AG09319 (cell line): Measurements from ENCODE around the gene LRCH1.

Source experiments
- DNase-seq: peaks from one replicate; pipeline ENCODE4 v3.0.0-alpha.2; 2010; ENCODE audit warnings: low read depth; ENCODE audit errors: extremely low read depth
- TF ChIP-seq, protein P1 (sequence below): IDR thresholded peaks from 2 replicates; pipeline ENCODE4 v1.5.1; 2011; ENCODE audit warnings: low read depth, mild to moderate bottlenecking, inconsistent platforms, low read length, moderate library complexity

LRCH1 gene

GRCh38 chr13:46594374-46595078 lies 41.6 kb downstream of the LRCH1 start:
- DNase-seq: no peak
- TF ChIP-seq, protein P1, sequence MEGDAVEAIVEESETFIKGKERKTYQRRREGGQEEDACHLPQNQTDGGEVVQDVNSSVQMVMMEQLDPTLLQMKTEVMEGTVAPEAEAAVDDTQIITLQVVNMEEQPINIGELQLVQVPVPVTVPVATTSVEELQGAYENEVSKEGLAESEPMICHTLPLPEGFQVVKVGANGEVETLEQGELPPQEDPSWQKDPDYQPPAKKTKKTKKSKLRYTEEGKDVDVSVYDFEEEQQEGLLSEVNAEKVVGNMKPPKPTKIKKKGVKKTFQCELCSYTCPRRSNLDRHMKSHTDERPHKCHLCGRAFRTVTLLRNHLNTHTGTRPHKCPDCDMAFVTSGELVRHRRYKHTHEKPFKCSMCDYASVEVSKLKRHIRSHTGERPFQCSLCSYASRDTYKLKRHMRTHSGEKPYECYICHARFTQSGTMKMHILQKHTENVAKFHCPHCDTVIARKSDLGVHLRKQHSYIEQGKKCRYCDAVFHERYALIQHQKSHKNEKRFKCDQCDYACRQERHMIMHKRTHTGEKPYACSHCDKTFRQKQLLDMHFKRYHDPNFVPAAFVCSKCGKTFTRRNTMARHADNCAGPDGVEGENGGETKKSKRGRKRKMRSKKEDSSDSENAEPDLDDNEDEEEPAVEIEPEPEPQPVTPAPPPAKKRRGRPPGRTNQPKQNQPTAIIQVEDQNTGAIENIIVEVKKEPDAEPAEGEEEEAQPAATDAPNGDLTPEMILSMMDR: no peak

GRCh38 chr13:46595136-46595884 lies 42.3 kb downstream of the LRCH1 start:
- TF ChIP-seq, protein P1: no peak
- no peak for DNase-seq

- TF ChIP-seq, protein P1: no peak
- no peak for DNase-seq
These were observed 42.9 kb downstream of the LRCH1 start for GRCh38 chr13:46595885-46596275.

- TF ChIP-seq, protein P1: no peak
- no peak for DNase-seq
These were observed 43.5 kb downstream of the LRCH1 start for GRCh38 chr13:46596466-46596865.

DNA sequence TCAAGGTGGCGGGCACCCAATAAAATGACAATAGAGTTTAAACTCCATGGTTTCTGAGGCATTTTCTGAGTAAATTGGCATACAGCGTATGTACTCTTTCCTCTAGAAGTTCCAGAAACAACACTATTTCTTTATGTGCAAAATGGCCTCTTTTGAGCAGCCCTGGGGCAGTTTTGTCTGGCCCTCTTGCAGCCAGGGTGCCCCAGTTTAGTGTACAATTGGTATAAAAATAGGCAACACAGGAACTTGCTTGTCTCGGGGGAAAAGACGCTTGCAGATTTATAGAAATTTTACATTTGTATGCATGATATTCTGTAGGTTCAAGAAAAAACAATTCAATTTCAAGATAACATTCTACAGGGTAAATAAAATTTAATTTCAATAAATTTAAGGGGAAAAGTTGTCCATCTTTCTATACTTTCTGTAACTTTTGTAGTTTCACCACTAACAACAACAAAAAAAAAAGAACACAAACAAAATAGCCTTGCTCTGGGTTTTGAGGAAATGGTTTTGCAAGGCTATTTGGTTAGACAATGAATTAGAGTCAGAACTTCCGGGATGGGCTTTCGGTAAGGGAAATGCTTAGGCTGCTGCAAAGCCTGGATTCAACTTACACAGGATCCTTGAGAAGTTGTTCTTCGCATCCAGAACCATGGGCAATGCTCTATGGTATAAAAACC lies 45.3 kb downstream of the LRCH1 start:
- DNase-seq: no peak
- TF ChIP-seq, protein P1: no peak

GRCh38 chr13:46598820-46599180 lies 45.8 kb downstream of the LRCH1 start:
- TF ChIP-seq, protein P1: no peak

DNA sequence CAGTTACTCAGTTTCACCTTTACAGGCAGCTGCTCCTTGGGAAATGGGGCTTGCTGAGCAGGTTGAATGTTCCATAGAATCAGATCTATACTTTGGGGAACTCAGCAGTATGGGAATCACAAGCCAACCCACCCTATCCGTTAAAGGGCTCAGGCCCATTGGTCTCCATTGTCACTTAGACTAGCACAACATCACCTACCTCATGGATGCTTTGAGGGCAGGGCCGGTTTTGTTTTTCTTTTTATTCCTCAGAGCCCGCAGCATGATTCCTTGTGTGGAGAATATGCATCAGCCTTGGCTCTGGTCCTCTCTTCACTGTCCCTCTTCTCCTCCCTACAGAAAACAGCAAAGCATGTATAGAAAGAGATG lies 48.0 kb downstream of the LRCH1 start:
- TF ChIP-seq, protein P1: no peak
- no peak for DNase-seq

More at GRCh38 chr13:46598820-46599180, 45.8 kb downstream of the LRCH1 start:
- DNase-seq: no peak
